B cell (primary cell): ENCODE measurements around the gene PCDHB16.

Experiments
- CTCF ChIP-seq: fragments of 200-600 bp; IDR thresholded peaks from one replicate; pipeline ENCODE4 v1.8.0; 2022; ENCODE audit warnings: antibody characterized with exemption, mild to moderate bottlenecking
- EZH2 ChIP-seq: IDR thresholded peaks from 2 replicates; pipeline ENCODE4 v1.6.1; 2012; ENCODE audit warnings: borderline replicate concordance, low read depth, mild to moderate bottlenecking, moderate library complexity, low read length; ENCODE audit not compliant: insufficient read depth, poor library complexity, severe bottlenecking

- TF ChIP-seq CTCF (no peak), EZH2 (no peak)
Observed at GRCh38 chr5:141192110-141192725, 10.0 kb downstream of the PCDHB16 start, which contains the start of gene PCDHB10.
